Keratinocyte (primary cell): Measurements from ENCODE around the gene IRF1.

Source experiments
- CTCF ChIP-seq, 3 experiments: IDR thresholded peaks in 1 of 3; conservative IDR thresholded peaks in 1 of 3; optimal IDR thresholded peaks in 1 of 3; 2 replicates in 2 of 3; 3 replicates in 1 of 3; pipeline versions ENCODE3 to v1.5.1; 2011; ENCODE audit warnings: low read length in 3 of 3, mild to moderate bottlenecking in 3 of 3, moderate library complexity in 2 of 3, control low read depth in 1 of 3, inconsistent platforms in 1 of 3; ENCODE audit not compliant: insufficient read depth in 2 of 3; ENCODE audit errors: extremely low read depth in 1 of 3
- EZH2 ChIP-seq: IDR thresholded peaks from one replicate; pipeline ENCODE4 v1.6.1; 2012; ENCODE audit warnings: inconsistent platforms, mild to moderate bottlenecking, low read length, moderate library complexity

- TF ChIP-seq CTCF (optimal IDR thresholded peaks at IDR 0.05 in 1 of 3, IDR thresholded peaks at IDR 0.05 in 1 of 3, conservative IDR thresholded peaks at IDR 0.05 in 1 of 3; ENCODE audit: extremely low read depth in 1 of 3, insufficient read depth in 2 of 3, low read length in 3 of 3) = no peak
- TF ChIP-seq EZH2 = no peak
These were observed 18.1 kb downstream of the IRF1 start for GRCh38 chr5:132472431-132472830.
